LNCAP (cell line): ENCODE results near the gene PKLR.

Experiments used
- CTCF ChIP-seq: fragments of 450-650 bp; IDR thresholded peaks from 2 replicates; pipeline ENCODE4 v1.5.1; 2017; ENCODE audit warnings: mild to moderate bottlenecking

Gene PKLR

DNA sequence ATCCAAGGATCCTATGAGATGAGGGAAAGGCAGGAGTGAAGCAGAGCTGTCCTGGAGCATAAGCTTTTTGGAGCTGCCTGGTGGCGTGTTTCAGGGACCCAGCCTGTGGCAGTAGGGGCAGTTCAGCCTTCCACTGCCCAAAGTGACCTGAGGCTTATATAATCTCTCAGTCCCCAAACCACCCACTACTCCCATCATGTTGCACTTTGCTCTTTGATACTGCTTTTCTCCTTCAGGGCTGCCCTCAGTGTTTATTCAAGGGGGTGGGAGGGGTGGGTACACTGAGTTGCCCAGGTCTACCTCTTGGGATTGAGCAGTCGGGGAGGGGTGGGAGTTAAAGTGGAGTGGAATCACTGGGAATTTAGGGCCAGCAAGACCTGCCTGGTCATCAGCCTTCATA lies 14.7 kb downstream of the PKLR start:
- TF ChIP-seq CTCF: no peak

DNA sequence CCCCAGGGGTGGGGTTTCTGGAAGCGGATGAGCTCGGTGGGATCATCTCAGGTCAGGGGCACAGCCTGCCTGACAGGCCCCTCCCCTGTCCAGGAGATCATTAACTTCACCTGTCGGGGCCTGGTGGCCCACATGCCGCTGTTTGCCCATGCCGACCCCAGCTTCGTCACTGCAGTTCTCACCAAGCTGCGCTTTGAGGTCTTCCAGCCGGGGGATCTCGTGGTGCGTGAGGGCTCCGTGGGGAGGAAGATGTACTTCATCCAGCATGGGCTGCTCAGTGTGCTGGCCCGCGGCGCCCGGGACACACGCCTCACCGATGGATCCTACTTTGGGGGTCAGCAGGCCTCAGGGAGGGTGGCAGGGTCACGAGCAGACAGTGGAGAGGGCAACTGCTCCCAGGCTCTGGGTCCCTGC lies 15.6 kb downstream of the PKLR start:
- no peak for TF ChIP-seq CTCF

DNA sequence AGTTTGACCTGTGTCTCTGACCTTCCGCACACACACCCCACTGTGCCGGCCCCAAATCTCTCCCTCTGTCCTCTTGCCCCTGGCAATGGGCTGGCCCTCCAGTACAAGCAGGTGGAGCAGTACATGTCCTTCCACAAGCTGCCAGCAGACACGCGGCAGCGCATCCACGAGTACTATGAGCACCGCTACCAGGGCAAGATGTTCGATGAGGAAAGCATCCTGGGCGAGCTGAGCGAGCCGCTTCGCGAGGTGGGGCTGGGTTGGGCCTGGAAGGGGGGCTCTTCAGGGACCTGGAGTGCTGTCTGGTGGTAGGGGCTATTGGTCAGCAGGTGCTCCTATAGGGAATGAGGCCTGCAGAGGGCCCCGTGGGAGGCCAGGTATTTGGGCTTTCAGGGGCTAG lies 16.2 kb downstream of the PKLR start:
- no peak for TF ChIP-seq CTCF

DNA sequence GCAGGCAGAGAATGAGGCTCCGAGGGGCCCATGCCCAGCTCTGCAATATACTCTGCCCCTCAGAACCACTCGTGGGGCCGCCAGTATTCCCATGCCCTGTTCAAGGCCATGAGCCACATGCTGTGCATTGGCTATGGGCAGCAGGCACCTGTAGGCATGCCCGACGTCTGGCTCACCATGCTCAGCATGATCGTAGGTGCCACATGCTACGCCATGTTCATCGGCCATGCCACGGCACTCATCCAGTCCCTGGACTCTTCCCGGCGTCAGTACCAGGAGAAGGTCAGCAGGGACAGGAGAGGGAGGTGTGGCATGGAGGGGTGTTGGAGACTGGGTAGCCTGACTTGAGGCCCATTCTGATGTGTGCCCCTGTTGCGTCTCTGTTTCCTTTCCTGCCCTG lies 16.8 kb downstream of the PKLR start:
- TF ChIP-seq CTCF: no peak

DNA sequence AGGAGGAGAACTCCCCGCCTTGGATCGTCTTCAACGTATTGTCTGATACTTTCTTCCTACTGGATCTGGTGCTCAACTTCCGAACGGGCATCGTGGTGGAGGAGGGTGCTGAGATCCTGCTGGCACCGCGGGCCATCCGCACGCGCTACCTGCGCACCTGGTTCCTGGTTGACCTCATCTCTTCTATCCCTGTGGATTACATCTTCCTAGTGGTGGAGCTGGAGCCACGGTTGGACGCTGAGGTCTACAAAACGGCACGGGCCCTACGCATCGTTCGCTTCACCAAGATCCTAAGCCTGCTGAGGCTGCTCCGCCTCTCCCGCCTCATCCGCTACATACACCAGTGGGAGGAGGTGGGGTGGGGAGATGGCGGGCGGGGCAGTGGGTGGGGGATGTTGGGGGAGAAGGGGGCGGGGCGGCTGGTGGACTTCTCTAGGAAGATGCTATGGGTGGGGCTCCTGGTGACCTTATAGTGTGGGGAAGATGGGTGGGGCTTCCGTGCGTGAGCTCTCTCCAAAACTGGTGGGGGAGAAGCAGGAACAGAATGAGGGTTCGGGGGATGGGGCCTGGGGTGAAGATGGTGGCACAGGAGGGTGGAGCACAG lies 18.6 kb downstream of the PKLR start:
- TF ChIP-seq CTCF: no peak

DNA sequence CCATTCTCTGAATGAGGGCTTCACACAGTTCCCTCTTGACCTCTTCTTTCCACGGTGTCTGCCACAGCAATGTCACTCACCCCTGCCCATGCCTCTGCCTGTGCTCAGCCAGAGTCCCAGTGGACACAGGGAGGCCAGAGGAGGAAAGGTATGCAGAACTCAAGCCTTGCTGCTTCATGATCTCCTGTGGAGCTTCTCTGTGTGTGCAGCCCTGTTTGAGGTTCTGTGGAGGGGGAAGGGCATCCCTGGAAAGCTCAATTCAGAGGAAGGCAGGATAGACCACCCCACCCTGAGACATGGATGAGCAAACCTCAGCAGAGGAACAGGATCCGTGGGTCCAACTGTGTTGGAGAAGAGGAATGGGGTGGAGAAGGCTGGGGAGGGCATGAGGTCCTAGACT lies 22.0 kb downstream of the PKLR start:
- TF ChIP-seq CTCF: no peak

GRCh38 chr1:155278689-155279160 lies 22.5 kb downstream of the PKLR start:
- no peak for TF ChIP-seq CTCF
